Caco-2 (cell line): ENCODE data around the gene LSM6. TPM values are rescaled to one million over a fixed set of nuclear protein-coding genes. Genes with fewer than 3 reads are reported as not detected.

Experiments
- BruUV-seq: library from RNA; stranded (reverse); fragments of 400-500 nt; replicated peaks from 2 replicates; lab custom pipeline; 2021; lab: Mats Ljungman, UMichigan
- CTCF ChIA-PET: fragments of 300-600 bp; sonication (Branson Sonifier 250); formaldehyde crosslinking; loops from one replicate; lab custom pipeline; 2022; ENCODE audit warnings: antibody characterized with exemption; lab: Charles Lee
- POLR2A ChIA-PET: fragments of 300-600 bp; sonication (Branson Sonifier 250); formaldehyde crosslinking; loops from one replicate; lab custom pipeline; 2022; ENCODE audit warnings: antibody characterized with exemption; lab: Charles Lee
- DNase-seq, 2 experiments: peaks; one replicate each; pipeline versions ENCODE4 v3.0.0 to v3.0.0-alpha.2; 2020 to 2022
- H3K27me3 ChIP-seq: replicated peaks from 2 replicates; pipeline ENCODE4 v1.6.0; 2011; ENCODE audit warnings: low read length; ENCODE audit not compliant: control insufficient read depth, insufficient read depth
- H3K36me3 ChIP-seq: 2 replicates; pipeline ENCODE4 v1.5.1; 2011; ENCODE audit warnings: low read length; ENCODE audit not compliant: control insufficient read depth, insufficient read depth
- H3K4me1 ChIP-seq: fragments of 250-450 bp; sonication (Bioruptor Pico); 2 replicates; pipeline ENCODE4 v1.5.1; 2020; ENCODE audit warnings: mild to moderate bottlenecking
- H3K4me3 ChIP-seq: 2 replicates; pipeline ENCODE4 v1.5.1; 2011; ENCODE audit warnings: low read depth, mild to moderate bottlenecking, control low read depth, low read length
- H3K9me3 ChIP-seq: fragments of 250-450 bp; sonication (Bioruptor Pico); 2 replicates; pipeline ENCODE4 v1.5.1; 2020; ENCODE audit warnings: mild to moderate bottlenecking, moderate library complexity
- H3K27ac Mint-ChIP-seq: one replicate; pipeline ENCODE4 v1.8.0; 2022; ENCODE audit warnings: mixed read lengths; ENCODE audit not compliant: unreplicated experiment
- H3K27me3 Mint-ChIP-seq: one replicate; pipeline ENCODE4 v1.8.0; 2022; ENCODE audit warnings: mixed read lengths; ENCODE audit not compliant: insufficient read depth, unreplicated experiment
- H3K36me3 Mint-ChIP-seq: one replicate; pipeline ENCODE4 v1.8.0; 2022; ENCODE audit warnings: mild to moderate bottlenecking, mixed read lengths; ENCODE audit not compliant: insufficient read depth, unreplicated experiment
- H3K4me1 Mint-ChIP-seq: one replicate; pipeline ENCODE4 v1.8.0; 2022; ENCODE audit warnings: low read depth, mixed read lengths; ENCODE audit not compliant: unreplicated experiment
- H3K4me3 Mint-ChIP-seq: one replicate; pipeline ENCODE4 v1.8.0; 2022; ENCODE audit warnings: mild to moderate bottlenecking, moderate library complexity, mixed read lengths; ENCODE audit not compliant: unreplicated experiment
- H3K9me3 Mint-ChIP-seq: one replicate; pipeline ENCODE4 v1.8.0; 2022; ENCODE audit warnings: mixed read lengths; ENCODE audit not compliant: unreplicated experiment
- intact Hi-C: fragments of 100-400 bp; cut with micrococcal nuclease; formaldehyde crosslinking; loops from one replicate; pipeline ENCODE4 v1.10.0; 2022; ENCODE audit not compliant: unreplicated experiment
- total RNA-seq: library from RNA; stranded (reverse); gene quantifications from 2 replicates; pipeline ENCODE4 v1.2.3, GENCODE V29; 2022
- TF ChIP-seq, protein P1 (sequence below), 2 experiments: fragments of 200-600 bp in 1 of 2; IDR thresholded peaks; 1 replicate in 1 of 2; 2 replicates in 1 of 2; pipeline versions ENCODE4 v1.5.1 to v1.8.0; 2011 to 2022; ENCODE audit warnings: antibody characterized with exemption in 1 of 2, control low read depth in 1 of 2, inconsistent platforms in 1 of 2, low read depth in 1 of 2, low read length in 1 of 2, mild to moderate bottlenecking in 1 of 2, moderate library complexity in 1 of 2; ENCODE audit not compliant: insufficient read depth in 1 of 2, severe bottlenecking in 1 of 2, unreplicated experiment in 1 of 2

Gene LSM6
- total RNA-seq, 1 experiment from 2014 or later = 46.8 TPM

DNA sequence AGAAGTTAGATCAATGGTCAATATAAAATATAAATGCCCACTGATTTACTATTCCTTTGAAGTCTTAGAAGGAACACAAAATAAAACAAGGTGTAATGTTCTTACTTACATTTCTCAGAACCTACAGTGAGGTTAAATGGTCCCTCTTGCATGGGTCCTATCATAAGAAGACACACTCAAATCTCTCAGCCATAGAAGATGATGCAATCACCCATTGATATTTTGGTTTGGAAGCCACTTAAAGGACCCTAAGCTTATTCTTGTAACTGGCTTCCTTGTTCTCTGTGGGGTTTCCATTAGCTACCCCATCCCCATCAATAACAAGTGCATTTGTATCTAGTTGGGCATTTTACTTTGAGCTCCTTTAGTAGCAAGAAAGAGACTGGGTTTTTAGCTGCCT lies 53.9 kb downstream of the LSM6 start:
- Mint-ChIP-seq H3K4me3 (no peak overlapping the region), H3K27ac (no peak overlapping the region), H3K9me3 (peaks cover 9% of the 10 kb centered on the region), H3K36me3 (no peaks in the 10 kb centered on the region), H3K27me3 (peaks cover 6% of the 10 kb centered on the region), H3K4me1 (no peaks in the 10 kb centered on the region)
- DNase-seq = no peak
- no peaks in the 10 kb centered on the region; the same call in 1 of the 2 replicates for H3K27me3 ChIP-seq
- no TSS peak for BruUV-seq
- no peaks in the 10 kb centered on the region for H3K9me3 ChIP-seq
- TF ChIP-seq, protein P1, sequence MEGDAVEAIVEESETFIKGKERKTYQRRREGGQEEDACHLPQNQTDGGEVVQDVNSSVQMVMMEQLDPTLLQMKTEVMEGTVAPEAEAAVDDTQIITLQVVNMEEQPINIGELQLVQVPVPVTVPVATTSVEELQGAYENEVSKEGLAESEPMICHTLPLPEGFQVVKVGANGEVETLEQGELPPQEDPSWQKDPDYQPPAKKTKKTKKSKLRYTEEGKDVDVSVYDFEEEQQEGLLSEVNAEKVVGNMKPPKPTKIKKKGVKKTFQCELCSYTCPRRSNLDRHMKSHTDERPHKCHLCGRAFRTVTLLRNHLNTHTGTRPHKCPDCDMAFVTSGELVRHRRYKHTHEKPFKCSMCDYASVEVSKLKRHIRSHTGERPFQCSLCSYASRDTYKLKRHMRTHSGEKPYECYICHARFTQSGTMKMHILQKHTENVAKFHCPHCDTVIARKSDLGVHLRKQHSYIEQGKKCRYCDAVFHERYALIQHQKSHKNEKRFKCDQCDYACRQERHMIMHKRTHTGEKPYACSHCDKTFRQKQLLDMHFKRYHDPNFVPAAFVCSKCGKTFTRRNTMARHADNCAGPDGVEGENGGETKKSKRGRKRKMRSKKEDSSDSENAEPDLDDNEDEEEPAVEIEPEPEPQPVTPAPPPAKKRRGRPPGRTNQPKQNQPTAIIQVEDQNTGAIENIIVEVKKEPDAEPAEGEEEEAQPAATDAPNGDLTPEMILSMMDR (IDR thresholded peaks at IDR 0.05; ENCODE audit: insufficient read depth in 1 of 2, low read depth in 1 of 2, low read length in 1 of 2, severe bottlenecking in 1 of 2, unreplicated experiment in 1 of 2) = no peak
- CTCF ChIA-PET = interaction anchor here (0.6 kb wide), 1 partner anchor 17 kb away, joined by 3 read pairs; no protein-coding TSS in a partner anchor
- no peaks in the 10 kb centered on the region for H3K4me1 ChIP-seq
- POLR2A ChIA-PET = no interaction called here
- H3K36me3 ChIP-seq = no peaks in the 10 kb centered on the region
- H3K4me3 ChIP-seq = no peak overlapping the region
- intact Hi-C loops = no loop called here

DNA sequence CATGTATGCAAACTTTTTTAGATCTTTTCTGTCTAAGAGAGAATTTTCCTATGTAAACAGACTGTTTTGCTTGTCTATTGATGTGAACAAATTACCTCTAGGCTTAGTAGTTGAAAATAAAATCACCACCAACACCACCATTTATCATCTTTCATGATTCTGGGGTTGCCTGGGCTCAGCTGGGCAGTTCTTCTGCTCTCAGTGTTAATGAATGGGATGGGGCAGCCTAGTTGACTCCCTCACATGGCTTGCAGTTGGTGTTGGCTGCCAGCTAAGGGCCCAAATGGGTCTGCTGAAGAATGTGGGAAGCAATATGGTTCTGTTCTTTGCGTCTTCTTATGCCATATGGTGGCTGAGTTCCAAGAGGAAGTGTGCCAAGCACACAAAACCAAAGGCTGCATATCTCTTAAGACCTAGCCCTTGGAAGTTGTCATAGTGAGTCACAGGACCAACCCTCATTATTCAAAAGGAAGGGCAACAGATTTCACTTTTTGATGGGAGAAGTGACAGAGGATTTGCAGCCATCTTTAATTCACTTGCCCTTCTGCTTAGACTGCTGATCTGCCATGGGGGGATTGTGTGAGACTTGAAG lies 56.7 kb downstream of the LSM6 start:
- Histone ChIP-seq H3K9me3 (no peaks in the 10 kb centered on the region), H3K27me3 (no peaks in the 10 kb centered on the region), H3K4me3 (no peak overlapping the region), H3K36me3 (no peaks in the 10 kb centered on the region), H3K4me1 (no peaks in the 10 kb centered on the region)
- Mint-ChIP-seq H3K9me3 (peaks cover 9% of the 10 kb centered on the region), H3K4me1 (no peaks in the 10 kb centered on the region), H3K27me3 (peaks cover 9% of the 10 kb centered on the region), H3K4me3 (no peak overlapping the region), H3K27ac (no peak overlapping the region), H3K36me3 (no peaks in the 10 kb centered on the region)
- TF ChIP-seq, protein P1 (IDR thresholded peaks at IDR 0.05; ENCODE audit: insufficient read depth in 1 of 2, low read depth in 1 of 2, low read length in 1 of 2, severe bottlenecking in 1 of 2, unreplicated experiment in 1 of 2) = no peak
- no peak for DNase-seq
- no TSS peak for BruUV-seq
- POLR2A ChIA-PET = no interaction called here
- intact Hi-C loops = no loop called here
- CTCF ChIA-PET = no interaction called here

DNA sequence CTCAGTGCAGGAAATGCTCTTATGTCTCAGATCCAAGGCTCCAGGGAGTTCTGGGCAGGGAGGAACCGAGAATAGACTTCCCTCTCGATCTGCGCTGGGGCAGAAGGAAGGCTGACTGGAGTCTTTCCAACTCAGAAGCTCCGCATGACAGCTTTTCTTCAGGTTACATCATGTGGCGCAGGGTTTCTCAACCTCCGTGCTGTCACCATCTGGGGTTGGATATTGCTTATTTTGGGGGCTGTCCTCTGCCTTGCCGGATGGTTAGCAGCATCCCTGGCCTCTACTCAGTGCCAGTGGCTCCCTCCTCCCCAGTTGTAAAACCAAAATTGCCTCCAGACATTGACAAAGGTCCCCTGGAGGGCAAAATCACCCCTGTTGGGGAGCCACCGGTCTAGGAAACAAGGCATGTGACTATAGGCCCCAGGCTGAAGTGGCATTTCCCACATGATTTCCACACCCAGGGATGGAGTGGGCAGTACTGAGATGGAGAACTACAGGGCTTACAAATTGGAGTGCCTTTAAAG lies 60.2 kb downstream of the LSM6 start:
- no peak for DNase-seq
- H3K36me3 ChIP-seq = no peaks in the 10 kb centered on the region
- no peaks in the 10 kb centered on the region for H3K27me3 ChIP-seq
- H3K4me3 ChIP-seq = no peak overlapping the region
- intact Hi-C loops = no loop called here
- ChIA-PET CTCF (no interaction called here), POLR2A (no interaction called here)
- H3K36me3 Mint-ChIP-seq = no peaks in the 10 kb centered on the region
- no peaks in the 10 kb centered on the region for H3K4me1 ChIP-seq
- no peaks in the 10 kb centered on the region for H3K9me3 ChIP-seq
- no peaks in the 10 kb centered on the region for H3K4me1 Mint-ChIP-seq
- H3K9me3 Mint-ChIP-seq = peaks cover 9% of the 10 kb centered on the region
- peaks cover 2% of the 10 kb centered on the region for H3K27me3 Mint-ChIP-seq
- H3K27ac Mint-ChIP-seq = no peak overlapping the region
- no TSS peak for BruUV-seq
- no peak overlapping the region for H3K4me3 Mint-ChIP-seq
- TF ChIP-seq, protein P1 (IDR thresholded peaks at IDR 0.05; ENCODE audit: insufficient read depth in 1 of 2, low read depth in 1 of 2, low read length in 1 of 2, severe bottlenecking in 1 of 2, unreplicated experiment in 1 of 2) = no peak
